Ascending aorta (tissue), 2 donors: ENCODE data around the gene GPC4. TPM values are rescaled to one million over a fixed set of nuclear protein-coding genes. Genes with fewer than 3 reads are reported as not detected.

Experiments used
- DNase-seq, 2 donors: peaks; one replicate each; pipeline ENCODE4 v3.0.0-alpha.2; 2019; ENCODE audit warnings: low spot score in 2 of 2
- H3K27ac ChIP-seq, 2 donors: fragments of 200-600 bp; sonication (generic); one replicate each; pipeline ENCODE4 v1.5.1; 2016 to 2017; ENCODE audit warnings: mild to moderate bottlenecking in 1 of 2
- H3K27me3 ChIP-seq: fragments of 200-600 bp; sonication (generic); one replicate; pipeline ENCODE4 v1.5.1; 2017
- H3K36me3 ChIP-seq, 2 donors: fragments of 200-600 bp; sonication (generic); one replicate each; pipeline ENCODE4 v1.5.1; 2016
- H3K4me1 ChIP-seq, 2 donors: fragments of 200-600 bp; sonication (generic); one replicate each; pipeline ENCODE4 v1.5.1; 2016 to 2017; ENCODE audit warnings: mild to moderate bottlenecking in 1 of 2
- H3K4me3 ChIP-seq, 2 donors: fragments of 200-600 bp; sonication (generic); one replicate each; pipeline ENCODE4 v1.5.1; 2016 to 2017; ENCODE audit warnings: mild to moderate bottlenecking in 1 of 2
- H3K9me3 ChIP-seq, 2 donors: fragments of 200-600 bp; sonication (generic); one replicate each; pipeline ENCODE4 v1.5.1; 2016
- intact Hi-C: fragments of 100-400 bp; cut with DNase I; formaldehyde crosslinking; loops from one replicate; pipeline ENCODE4 v1.15.1; 2023
- total RNA-seq: library from RNA; depleted of rRNA; stranded (reverse); fragments of >200 nt; gene quantifications from one replicate; pipeline ENCODE4 v1.1.0, GENCODE V29; 2016
- TF ChIP-seq, protein P1 (sequence below), 3 experiments: fragments of 200-600 bp in 2 of 3; fragments of 450-650 bp in 1 of 3; sonication (generic) in 2 of 3; IDR thresholded peaks; one replicate each; pipeline ENCODE4 v1.5.1; 2016 to 2019; ENCODE audit warnings: antibody characterized with exemption in 3 of 3, mild to moderate bottlenecking in 1 of 3, moderate library complexity in 1 of 3

GPC4 gene
- total RNA-seq, 1 donor from 2014 or later, result 12.0 TPM

DNA sequence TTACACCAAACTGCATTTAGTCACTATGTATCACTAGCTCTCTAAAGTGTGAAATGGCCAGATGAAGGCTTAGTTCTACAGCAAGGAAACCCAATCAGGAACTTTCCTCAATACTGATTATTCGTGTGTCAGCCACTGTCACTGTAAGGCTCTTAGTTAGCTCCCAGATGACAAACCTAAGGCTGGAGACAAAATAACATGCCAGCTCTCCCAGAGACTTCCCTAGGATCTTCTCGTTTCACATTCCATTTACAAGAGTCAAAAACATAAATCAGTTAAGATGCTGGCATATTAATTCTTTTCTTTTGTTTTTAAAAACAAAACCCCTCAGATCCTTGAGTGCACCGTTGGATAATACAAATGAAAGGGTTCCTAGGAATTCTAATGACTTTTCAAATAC lies 109.0 kb downstream of the GPC4 start:
- Histone ChIP-seq H3K9me3 (no peaks in the 10 kb centered on the region), H3K4me1 (peaks cover 0 to 4% of the 10 kb centered on the region in 2 donors), H3K27ac (no peak overlapping the region), H3K4me3 (no peak overlapping the region), H3K36me3 (no peaks in the 10 kb centered on the region), H3K27me3 (no peaks in the 10 kb centered on the region)
- TF ChIP-seq, protein P1, sequence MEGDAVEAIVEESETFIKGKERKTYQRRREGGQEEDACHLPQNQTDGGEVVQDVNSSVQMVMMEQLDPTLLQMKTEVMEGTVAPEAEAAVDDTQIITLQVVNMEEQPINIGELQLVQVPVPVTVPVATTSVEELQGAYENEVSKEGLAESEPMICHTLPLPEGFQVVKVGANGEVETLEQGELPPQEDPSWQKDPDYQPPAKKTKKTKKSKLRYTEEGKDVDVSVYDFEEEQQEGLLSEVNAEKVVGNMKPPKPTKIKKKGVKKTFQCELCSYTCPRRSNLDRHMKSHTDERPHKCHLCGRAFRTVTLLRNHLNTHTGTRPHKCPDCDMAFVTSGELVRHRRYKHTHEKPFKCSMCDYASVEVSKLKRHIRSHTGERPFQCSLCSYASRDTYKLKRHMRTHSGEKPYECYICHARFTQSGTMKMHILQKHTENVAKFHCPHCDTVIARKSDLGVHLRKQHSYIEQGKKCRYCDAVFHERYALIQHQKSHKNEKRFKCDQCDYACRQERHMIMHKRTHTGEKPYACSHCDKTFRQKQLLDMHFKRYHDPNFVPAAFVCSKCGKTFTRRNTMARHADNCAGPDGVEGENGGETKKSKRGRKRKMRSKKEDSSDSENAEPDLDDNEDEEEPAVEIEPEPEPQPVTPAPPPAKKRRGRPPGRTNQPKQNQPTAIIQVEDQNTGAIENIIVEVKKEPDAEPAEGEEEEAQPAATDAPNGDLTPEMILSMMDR (IDR thresholded peaks at IDR 0.05), result no peak
- intact Hi-C loops, result loop anchor here (5.0 kb wide), 1 partner anchor 44 kb away; no protein-coding TSS in a partner anchor
- DNase-seq, result no peak

DNA sequence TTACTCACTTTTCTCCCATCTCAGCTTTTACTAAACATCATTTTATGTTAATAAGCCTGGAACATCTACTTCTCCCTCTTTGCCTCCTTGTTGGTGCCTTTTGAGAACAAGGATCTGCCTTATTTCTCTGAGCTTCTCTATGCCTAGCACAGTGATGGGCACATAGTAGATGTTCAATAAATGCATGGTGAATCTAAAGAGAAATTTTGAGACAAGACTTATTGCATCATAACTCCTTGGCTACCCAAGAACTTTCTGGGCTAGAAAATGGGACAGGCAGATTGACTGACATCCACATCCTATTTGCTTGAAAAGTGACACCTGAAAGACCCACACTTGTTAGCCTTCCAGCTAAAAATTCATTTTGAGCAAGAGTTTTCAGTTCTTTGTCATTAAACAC lies 109.9 kb downstream of the GPC4 start:
- intact Hi-C loops, result loop anchor here (5.0 kb wide), 1 partner anchor 43 kb away; no protein-coding TSS in a partner anchor
- Histone ChIP-seq H3K4me3 (no peak overlapping the region), H3K4me1 (peaks cover 0 to 4% of the 10 kb centered on the region in 2 donors), H3K36me3 (no peaks in the 10 kb centered on the region), H3K9me3 (no peaks in the 10 kb centered on the region), H3K27ac (no peak overlapping the region), H3K27me3 (no peaks in the 10 kb centered on the region)
- TF ChIP-seq, protein P1 (IDR thresholded peaks at IDR 0.05), result no peak
- no peak for DNase-seq

DNA sequence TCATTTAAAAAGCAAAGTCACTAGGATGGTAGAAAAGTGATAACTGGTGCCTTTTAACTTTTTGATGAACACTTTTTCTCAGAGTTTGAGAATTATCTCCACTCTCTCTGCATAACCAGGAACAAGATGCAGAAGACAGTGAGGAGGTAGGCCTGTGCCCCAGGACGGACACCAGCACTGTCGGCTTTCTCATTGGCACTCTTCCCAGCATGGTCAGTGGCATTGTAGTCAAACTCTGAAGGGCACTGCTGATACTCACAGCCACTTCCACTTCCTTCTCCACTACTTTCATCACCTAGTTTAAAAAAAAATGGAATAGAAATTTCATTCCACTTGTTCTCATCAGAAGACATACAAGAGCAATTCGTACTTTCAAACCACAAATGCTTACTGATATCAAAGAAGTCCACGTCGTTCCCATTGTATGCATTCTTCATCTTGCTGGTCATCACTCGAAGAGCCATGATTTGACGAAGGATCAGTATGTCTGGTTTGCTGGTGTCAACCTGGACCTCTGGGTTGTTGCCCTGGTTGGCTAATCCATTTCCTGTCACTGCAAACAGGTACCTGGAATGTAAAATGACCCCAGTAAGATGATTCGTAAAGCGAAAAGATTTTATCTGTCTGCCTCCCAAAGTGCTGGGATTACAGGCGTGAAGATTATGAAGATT lies 112.4 kb downstream of the GPC4 start:
- H3K9me3 ChIP-seq, result no peaks in the 10 kb centered on the region
- TF ChIP-seq, protein P1 (IDR thresholded peaks at IDR 0.05), result no peak
- H3K4me1 ChIP-seq, result peaks cover 0 to 4% of the 10 kb centered on the region in 2 donors

DNA sequence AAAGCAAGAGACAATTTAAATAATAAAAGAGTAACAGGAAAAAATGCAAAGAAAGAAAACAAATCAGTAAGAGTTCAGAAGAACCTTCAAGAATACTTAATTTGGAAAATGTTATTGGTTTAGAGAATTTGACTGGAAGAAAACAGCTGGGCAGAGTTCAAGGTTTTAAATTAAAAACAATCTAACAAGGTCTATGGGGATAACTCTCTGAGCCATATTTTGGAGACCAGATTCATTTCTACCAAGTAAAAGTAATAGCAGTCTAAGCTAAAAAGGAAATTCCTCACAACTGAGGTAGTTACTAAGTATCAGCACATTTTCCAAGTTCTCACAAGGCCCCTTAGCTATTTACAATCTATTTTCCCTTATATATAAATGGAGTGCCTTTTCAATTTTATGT lies 114.7 kb downstream of the GPC4 start:
- intact Hi-C loops, result no loop called here
- H3K27ac ChIP-seq, result peak overlapping the region in 1 of 2 donors; percentile 34

More for the DNA sequence above, 112.4 kb downstream of the GPC4 start:
- DNase-seq, result no peak
- H3K27ac ChIP-seq, result no peak overlapping the region
- no peak overlapping the region for H3K4me3 ChIP-seq
- H3K36me3 ChIP-seq, result no peaks in the 10 kb centered on the region
- H3K27me3 ChIP-seq, result no peaks in the 10 kb centered on the region
- intact Hi-C loops, result no loop called here

DNA sequence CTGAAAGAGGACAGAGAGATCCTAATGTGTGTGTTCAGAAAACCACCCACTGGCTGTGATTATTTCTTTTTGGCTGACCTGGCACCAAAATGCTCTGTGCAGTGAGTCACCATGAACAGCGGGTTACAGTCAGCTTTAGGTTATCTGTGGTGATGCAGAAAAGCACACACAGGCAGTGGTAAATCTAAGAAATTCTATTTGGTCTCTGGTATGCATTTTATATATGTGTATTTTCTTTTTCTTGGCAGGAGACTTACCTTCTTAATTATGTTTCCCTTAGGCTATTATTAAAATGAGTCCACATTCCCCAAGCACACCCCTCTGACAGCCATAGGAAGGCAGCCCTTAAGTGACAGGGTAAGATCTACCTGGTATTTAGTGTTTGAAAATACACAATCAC lies 118.0 kb downstream of the GPC4 start:
- TF ChIP-seq, protein P1 (IDR thresholded peaks at IDR 0.05), result no peak

More for the DNA sequence above, 114.7 kb downstream of the GPC4 start:
- Histone ChIP-seq H3K9me3 (no peaks in the 10 kb centered on the region), H3K27me3 (no peaks in the 10 kb centered on the region), H3K4me3 (no peak overlapping the region), H3K36me3 (no peaks in the 10 kb centered on the region), H3K4me1 (no peaks in the 10 kb centered on the region)
- no peak for DNase-seq
- TF ChIP-seq, protein P1 (IDR thresholded peaks at IDR 0.05), result no peak

More for the DNA sequence above, 118.0 kb downstream of the GPC4 start:
- no peaks in the 10 kb centered on the region for H3K9me3 ChIP-seq
- H3K4me3 ChIP-seq, result no peak overlapping the region
- no peaks in the 10 kb centered on the region for H3K4me1 ChIP-seq
- DNase-seq, result no peak
- H3K36me3 ChIP-seq, result no peaks in the 10 kb centered on the region
- no peaks in the 10 kb centered on the region for H3K27me3 ChIP-seq
- H3K27ac ChIP-seq, result no peak overlapping the region
- intact Hi-C loops, result no loop called here
